NCI-H128 (cell line): ENCODE results near the gene NIN.

Experiments
- DNase-seq: peaks from one replicate; lab custom pipeline; 2025; ENCODE audit not compliant: unreplicated experiment; lab: John Stamatoyannopoulos, UW

NIN gene

GRCh38 chr14:50830932-50831725 lies at the start of gene NIN:
Gene NIN, minus strand, starts transcription at chr14:50831162. Its CDS starts 9,106 bp downstream, at chr14:50822056.
- DNase-seq: peak; percentile 40

DNA sequence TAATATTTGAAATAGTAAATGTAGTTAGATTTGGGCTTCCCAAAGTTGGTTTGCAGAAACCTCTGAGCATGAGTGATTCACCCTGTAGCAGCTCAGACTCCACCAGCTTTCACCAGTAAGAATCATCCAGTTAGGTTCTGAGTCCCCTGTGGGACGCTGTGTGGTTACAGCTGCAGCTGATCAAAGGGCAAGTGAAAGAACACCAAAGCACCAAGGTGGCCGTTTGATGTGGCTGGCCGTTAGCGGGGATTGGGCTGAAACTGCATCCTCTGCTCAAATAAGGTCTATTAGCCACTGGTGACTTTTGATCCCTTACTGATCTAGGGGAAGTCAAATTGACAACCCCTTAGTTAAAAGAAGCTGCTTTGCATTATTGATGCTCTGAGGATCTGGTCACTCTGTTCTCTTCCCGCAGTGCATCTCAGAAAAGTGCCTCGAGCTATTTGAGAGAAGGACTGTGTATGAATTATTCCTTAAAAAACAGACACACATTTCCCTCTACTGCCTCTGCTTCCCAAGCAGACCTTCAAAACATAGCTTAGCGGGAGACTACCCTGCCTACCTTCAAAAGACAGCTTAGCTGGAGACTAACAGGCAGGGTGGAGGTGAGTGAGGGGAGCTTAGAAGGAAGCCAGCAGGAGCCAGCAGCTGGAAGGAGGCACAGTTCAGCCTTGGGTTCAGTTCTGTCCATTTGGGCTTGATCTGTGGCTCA lies 44.6 kb upstream of the NIN start:
- no peak for DNase-seq

- no peak for DNase-seq
Measured at GRCh38 chr14:50874757-50875156, 43.8 kb upstream of the NIN start.

- DNase-seq: no peak
Measured at GRCh38 chr14:50871914-50872732, 41.2 kb upstream of the NIN start, which contains the start of gene ABHD12B. Gene ABHD12B, plus strand, starts transcription at chr14:50872053. Its CDS starts 122 bp downstream, at chr14:50872175.

DNA sequence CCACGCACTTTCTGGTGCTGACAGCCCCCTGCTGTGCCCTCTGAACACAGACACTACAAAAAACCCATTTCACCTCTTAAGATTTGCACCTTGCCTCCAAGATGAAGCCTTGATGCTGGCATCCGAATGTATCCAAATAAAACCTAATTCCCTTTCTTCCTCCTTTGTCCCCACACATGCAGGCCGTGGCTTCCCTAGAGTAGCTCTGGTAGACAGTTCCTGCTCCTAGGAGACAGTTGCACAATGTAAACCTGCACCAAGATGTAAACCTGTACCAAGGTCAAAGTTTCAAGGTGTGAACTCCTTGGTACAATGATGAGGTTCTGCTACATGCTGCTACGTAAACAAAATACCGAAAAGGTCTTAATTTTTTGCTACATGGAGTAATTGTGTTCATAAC lies 40.3 kb upstream of the NIN start:
- no peak for DNase-seq

GRCh38 chr14:50865391-50866076 lies 34.6 kb upstream of the NIN start:
- DNase-seq: no peak

DNA sequence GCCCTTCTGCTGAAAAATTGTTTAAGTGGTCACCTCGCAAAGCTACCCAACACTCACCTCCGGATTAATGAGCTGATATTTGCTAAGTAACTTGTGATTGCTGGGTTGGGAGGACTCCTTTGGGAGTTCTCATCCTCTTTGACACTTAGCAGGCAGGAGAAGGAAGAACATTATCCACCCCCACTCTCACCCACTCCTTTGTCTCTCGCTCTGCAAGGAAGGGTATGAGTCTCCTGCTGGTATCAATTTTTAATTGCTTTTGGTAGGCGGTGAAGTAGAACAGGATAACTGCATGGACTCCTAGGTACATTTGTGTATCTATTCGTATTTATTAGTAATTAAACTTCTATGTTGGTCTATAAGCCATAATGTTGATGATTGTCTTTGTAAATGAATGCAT lies 34.0 kb upstream of the NIN start:
- DNase-seq: no peak

GRCh38 chr14:50864237-50864636 lies 33.3 kb upstream of the NIN start:
- no peak for DNase-seq

DNA sequence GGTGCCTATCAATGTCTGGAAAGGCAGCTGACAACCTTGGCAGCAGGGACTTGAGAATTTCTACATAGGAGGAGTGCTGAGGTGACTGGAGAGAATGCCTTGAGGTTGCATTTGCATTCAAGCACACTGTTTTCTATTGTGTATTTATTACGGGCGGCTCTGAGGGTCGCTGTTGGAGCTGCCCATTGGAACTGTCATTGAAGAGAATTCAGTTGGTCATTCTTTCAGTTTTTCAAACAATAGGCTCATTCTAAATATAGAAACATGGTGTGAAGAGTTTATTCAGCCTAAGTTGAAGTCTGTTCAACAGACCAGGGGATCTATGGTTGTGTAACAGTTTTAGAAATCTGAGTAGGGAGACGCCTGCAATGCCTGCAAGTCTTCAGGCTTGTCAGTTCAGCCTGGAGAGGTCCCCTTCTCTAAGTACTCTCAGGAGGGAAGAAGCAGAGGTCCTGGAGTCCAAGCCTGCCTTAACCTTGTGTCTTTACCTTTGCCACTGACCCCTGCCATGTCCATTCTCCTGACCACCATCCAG lies 31.1 kb upstream of the NIN start:
- DNase-seq: no peak

GRCh38 chr14:50860478-50861086 lies 29.6 kb upstream of the NIN start:
- DNase-seq: peak; percentile 78

DNA sequence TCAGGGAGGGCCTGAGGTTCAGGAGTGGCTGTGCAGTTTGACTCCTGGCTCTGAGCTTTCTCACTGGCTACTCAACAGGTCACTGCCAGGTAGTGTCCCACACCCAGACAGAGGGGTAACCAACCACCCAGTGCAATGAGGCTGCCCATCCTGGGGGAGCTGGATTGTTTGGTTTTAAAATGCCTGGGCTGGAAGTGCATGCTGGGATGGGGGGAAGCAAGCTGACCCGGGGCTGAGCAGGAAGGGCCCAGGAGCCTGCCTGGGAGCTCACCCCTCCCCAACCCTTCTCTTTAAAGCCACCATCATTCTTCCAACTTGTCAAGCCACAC lies 28.3 kb upstream of the NIN start:
- DNase-seq: no peak

DNA sequence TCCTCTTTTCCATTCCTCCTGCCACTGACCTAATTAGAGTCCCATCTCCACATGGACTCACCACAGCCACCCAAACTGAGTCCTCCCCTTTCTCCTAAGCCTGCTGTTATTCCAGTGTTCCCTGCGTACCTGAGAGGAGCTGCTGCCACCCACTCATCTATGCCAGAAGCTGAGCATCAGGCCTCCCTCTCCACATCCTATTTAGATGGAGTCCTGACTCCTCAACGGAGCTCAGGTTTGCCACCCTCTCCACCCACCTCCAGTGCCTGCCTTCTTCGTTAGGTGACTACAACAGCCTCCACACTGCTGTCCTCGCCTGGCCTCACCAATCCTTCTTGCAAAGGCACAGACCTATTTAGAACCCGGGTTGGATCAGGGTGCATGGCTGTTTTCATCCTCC lies 25.7 kb upstream of the NIN start:
- no peak for DNase-seq

DNA sequence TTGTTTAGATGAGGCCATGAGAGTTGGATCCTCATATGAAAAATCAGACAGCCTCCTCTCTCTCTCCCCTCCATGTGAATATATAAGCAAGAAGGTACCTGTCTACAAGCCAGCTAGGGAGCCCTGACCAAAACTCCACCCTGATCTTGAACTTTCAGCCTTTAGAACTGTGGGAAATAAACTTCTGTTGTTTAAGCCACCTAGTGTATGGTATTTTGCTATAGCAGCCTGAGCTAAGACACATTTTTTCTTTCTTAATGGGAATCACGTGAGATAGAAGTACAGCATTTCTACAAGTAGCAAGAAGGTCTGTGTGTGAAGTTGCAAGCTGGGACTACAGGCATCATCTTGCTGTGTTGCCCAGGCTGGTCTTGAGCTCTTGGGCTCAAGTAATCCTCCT lies 24.6 kb upstream of the NIN start:
- no peak for DNase-seq

- DNase-seq: no peak
Measured at GRCh38 chr14:50854521-50854920, 23.6 kb upstream of the NIN start.

DNA sequence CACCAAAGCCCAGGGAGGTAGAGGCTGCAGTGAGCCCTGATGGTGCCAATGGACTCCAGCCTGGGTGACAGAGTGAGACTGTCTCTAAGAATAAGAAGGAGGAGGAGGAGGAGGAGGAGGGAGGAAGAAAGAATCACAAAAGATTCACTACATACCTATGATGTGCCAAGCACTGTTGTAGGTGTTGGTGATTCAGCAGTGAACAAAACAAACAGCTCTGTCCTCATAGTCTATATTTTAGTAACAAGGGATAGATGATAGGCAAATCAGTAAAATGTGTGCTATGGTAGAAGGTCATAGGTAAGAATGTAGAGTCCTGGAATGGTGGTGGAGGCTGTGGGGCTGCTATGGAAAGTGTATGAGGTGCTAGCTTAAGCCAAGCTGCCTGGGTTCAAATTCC lies 22.9 kb upstream of the NIN start:
- DNase-seq: no peak

GRCh38 chr14:50846226-50846880 lies 15.4 kb upstream of the NIN start:
- DNase-seq: no peak

GRCh38 chr14:50845166-50845565 lies 14.2 kb upstream of the NIN start:
- no peak for DNase-seq

DNA sequence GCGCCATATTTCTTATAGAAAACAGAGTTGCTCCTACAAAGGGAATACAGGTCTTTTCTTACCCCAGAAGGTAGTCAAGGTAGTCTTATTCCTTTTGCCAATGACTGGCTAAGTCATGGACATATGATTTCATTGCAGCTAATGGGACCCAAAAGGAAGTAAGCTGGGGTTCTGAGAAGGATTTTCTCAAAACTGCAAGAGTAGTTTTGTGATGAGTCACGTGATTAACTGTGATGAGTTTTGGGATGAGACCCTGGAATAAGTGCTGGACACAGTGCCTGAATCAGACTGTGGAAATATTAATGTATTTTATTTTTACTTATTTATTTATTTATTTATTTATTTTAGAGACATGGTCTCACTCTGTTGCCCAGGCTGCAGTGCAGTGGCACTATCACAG lies 13.4 kb upstream of the NIN start:
- DNase-seq: no peak

DNA sequence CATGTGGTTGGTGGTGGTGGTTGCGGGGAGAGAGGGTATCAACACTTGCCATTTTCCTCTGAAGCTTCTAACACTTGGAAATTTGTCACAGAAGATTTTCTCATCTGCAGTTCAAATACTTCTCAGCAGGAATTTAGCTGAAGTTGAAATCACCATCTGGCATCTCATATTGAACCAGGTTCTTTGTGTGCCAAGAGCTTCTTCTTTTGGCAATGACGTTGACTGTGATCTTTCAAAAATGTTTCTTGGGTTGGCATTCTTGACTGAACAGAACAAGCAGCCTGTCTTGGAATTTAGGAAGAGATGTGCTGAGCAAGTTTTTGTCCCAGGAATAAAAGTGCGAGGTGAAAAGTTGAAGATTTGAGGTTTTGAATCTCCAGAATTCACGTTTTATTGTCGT lies 8.7 kb upstream of the NIN start:
- no peak for DNase-seq

- DNase-seq: no peak
Measured at GRCh38 chr14:50839048-50839447, 8.1 kb upstream of the NIN start.
